HL-60 (cell line): ENCODE measurements around the gene RNASE4.

Source experiments
- CTCF ChIP-seq: IDR thresholded peaks from one replicate; pipeline ENCODE4 v1.5.1; 2011; ENCODE audit warnings: low read length, control low read depth, inconsistent platforms; ENCODE audit not compliant: insufficient read depth
- GABPA ChIP-seq: IDR thresholded peaks from 2 replicates; pipeline ENCODE4 v1.6.1; 2012; ENCODE audit warnings: low read depth
- TF ChIP-seq, protein P1 (sequence below): IDR thresholded peaks from 2 replicates; pipeline ENCODE4 v1.6.1; 2012; ENCODE audit warnings: low read depth; ENCODE audit not compliant: insufficient replicate concordance

- TF ChIP-seq, protein P1, sequence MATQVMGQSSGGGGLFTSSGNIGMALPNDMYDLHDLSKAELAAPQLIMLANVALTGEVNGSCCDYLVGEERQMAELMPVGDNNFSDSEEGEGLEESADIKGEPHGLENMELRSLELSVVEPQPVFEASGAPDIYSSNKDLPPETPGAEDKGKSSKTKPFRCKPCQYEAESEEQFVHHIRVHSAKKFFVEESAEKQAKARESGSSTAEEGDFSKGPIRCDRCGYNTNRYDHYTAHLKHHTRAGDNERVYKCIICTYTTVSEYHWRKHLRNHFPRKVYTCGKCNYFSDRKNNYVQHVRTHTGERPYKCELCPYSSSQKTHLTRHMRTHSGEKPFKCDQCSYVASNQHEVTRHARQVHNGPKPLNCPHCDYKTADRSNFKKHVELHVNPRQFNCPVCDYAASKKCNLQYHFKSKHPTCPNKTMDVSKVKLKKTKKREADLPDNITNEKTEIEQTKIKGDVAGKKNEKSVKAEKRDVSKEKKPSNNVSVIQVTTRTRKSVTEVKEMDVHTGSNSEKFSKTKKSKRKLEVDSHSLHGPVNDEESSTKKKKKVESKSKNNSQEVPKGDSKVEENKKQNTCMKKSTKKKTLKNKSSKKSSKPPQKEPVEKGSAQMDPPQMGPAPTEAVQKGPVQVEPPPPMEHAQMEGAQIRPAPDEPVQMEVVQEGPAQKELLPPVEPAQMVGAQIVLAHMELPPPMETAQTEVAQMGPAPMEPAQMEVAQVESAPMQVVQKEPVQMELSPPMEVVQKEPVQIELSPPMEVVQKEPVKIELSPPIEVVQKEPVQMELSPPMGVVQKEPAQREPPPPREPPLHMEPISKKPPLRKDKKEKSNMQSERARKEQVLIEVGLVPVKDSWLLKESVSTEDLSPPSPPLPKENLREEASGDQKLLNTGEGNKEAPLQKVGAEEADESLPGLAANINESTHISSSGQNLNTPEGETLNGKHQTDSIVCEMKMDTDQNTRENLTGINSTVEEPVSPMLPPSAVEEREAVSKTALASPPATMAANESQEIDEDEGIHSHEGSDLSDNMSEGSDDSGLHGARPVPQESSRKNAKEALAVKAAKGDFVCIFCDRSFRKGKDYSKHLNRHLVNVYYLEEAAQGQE, result no peak
- no peak for TF ChIP-seq GABPA
- no peak for TF ChIP-seq CTCF
These were observed 15.6 kb downstream of the RNASE4 start for GRCh38 chr14:20699931-20700330.
